GM18873 (cell line): ENCODE data around the gene SUPT3H.
"Not testable (repeated sequence)": the region's sequence is repeated elsewhere in the genome, so short reads cannot be mapped to it uniquely, and the experiment has no call there.

ENCODE experiments used
- ATAC-seq: cut with Tn5 transposase; IDR thresholded peaks from one replicate; pipeline ENCODE4 v1.9.1; 2021; ENCODE audit warnings: mild to moderate bottlenecking, moderate library complexity, moderate number of reproducible peaks; ENCODE audit not compliant: unreplicated experiment, low FRiP score

SUPT3H gene

DNA sequence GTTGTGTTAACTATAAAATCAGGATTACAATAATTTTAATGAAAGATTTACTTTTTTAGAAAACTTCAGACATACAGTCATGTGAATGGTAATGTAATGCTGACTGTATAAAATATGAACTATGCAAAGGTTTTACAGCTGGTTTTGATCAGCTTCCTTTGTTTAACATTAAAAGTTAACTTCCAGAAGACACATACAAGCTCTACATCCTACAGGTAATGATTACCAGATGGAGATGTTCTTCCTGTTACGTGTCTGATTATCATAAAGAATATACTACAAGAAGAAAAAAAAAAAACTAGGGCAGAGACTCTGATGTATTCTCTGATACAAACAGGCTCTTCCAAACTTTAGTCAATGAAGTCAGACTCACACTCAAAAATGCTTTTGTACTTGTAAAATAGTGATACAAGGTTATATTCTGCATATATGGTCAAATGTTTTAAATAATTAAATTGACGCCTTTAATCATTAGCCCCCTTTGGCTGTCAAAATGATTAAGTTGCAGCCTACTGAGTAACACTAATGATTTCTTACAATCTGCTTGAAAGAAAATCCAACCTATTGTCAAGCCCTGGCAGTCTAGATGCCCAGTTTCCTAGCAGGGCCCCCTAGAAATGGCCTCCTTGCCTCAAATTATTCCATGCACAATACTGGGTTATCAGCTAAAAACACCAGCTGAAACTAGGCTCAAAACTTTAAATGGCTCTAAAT lies 301.4 kb downstream of the SUPT3H start:
- no peak for ATAC-seq

DNA sequence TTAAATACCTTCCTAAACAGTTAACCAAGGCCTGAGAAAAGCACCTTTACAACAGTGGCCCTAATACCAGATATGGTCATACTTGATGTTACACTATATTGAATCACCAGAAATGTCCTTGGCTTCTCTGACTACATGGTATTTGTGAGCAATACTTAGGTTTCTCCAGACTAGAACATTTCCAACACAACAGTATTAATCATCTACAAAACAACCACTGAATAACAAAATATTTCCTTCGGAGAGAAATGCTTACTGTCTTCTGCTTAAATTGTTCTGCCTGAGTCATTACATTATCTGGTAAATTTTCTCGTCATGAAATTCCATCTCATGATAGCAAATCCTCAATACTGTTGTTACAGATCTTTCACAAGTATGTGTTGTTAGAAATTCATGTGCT lies 302.5 kb downstream of the SUPT3H start:
- no peak for ATAC-seq

DNA sequence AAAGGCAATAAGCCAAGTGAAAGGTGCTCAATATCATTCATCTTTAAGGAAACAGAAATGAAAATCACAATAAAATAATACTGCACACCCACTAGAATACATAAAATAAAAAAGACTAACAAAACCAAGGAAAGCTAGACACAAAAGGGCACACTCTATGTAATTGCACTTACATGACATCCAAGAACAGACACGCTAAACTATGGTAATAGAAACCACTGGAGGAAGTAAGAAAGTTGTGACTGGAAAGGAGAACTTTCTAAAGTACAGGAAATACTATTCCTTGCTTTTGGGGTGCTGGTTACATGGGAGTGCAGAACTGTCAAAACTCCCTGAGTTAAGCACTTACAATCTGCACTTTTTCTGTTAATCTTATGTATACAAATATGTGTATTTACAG lies 303.3 kb downstream of the SUPT3H start:
- ATAC-seq: no peak

DNA sequence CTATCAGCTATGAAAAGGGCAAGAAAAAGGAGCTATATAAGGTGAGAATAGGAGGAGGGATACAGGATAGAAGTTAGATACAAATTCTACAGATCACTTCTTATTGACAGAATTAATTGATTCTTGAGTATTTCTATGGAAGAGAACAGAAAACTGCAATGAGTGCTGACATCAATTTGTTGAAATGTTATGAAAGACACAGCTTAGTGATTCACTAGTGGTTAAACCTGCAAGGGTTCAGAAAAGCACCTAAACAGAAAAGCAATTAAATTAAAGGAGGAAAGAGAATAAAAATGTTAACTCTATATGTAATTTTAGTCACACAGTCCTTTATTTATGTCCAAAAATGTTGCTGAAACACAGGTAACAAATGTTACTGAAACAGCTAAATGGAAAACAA lies 304.0 kb downstream of the SUPT3H start:
- ATAC-seq: no peak

GRCh38 chr6:45072673-45073072 lies 305.1 kb downstream of the SUPT3H start:
- no peak for ATAC-seq

DNA sequence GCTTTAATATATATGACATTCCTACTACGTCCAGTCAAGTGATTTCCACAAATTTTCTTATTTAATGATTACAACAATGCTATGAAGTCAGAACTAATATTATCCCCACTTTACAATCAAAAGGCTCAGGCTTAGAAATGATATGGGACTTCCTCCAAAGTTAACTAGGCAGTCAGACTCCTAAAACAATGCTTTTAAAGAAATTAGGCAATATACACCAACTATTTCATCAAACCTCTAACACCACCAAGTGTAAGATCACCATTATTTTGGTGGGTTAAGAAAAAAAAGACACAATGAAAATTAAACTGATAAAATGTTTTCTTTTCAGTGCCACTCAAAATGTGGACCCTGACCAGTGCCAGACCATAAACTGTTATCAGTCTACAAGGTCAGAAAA lies 305.7 kb downstream of the SUPT3H start:
- no peak for ATAC-seq

DNA sequence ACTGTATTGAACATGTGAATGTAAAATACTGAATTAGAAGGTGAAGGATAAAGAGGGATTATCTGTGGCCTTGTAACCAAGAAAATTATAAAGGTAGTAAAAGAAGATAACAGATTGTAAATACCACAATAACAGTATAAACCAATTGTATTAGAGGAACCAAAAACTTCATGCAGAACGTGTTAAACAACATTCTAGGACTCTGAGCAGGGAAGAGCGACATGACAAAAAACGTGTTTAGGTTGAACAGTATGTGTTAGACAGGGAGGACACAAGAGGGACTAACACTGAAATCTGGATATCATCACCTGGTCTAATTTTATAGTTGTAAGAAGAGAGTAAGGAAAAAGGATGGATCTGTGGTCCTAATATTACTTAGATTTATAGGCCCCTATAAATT lies 308.6 kb downstream of the SUPT3H start:
- no peak for ATAC-seq

- not testable (repeated sequence) for ATAC-seq
Measured at GRCh38 chr6:45067446-45067845, 310.3 kb downstream of the SUPT3H start.

- ATAC-seq: not testable (repeated sequence)
Measured at GRCh38 chr6:45062659-45063058, 315.1 kb downstream of the SUPT3H start.

DNA sequence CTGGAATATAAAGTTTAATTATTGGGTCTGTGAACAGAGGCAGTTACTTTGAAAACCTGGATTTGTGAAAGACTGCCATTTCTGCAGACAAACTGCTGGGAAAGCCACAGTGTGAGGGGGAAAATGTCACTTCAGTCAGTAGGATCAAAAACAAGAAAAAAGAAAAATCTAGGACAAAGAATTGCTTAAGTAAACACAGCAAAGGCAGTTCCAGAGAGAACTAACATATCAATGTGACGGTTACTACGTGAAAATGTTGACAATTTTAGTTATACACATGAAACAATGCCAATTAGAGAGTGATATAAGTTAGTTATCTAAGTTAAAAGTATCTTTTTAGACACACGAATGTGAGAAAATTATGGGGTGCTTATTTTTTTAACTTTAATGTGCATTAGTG lies 320.0 kb downstream of the SUPT3H start:
- no peak for ATAC-seq

- no peak for ATAC-seq
Measured at GRCh38 chr6:45054610-45055009, 323.1 kb downstream of the SUPT3H start.

- no peak for ATAC-seq
Measured at GRCh38 chr6:45052325-45052724, 325.4 kb downstream of the SUPT3H start.

DNA sequence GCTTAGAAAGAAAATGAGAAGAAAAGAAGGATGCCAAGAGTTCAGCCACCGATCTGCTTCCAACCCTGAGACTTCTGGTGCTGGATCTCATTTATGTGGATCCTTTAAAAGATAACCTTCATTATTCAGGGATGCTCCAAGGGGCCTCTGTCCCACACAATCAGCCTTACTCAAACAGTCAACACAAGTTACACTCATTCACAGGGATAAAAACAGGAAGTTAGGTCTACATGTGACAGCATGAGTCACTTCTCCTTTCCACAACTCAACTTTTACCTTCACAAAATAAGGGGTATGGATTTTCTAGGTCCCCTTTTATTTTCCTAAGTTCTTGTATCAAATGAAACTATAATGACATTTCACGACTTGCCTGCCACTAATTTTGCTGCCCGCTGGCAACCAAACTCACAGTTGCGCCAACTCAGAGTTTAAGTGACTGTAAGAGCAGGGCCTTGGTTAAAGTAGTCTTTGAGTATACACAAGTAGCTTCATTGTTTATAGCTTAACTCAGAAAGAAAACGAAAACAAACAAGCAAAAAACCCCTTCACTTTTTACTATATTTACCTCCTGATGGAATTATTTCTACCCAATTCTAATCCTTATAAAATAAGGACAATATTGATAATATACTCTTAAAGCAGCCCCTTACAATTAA lies 328.4 kb downstream of the SUPT3H start:
- ATAC-seq: no peak

DNA sequence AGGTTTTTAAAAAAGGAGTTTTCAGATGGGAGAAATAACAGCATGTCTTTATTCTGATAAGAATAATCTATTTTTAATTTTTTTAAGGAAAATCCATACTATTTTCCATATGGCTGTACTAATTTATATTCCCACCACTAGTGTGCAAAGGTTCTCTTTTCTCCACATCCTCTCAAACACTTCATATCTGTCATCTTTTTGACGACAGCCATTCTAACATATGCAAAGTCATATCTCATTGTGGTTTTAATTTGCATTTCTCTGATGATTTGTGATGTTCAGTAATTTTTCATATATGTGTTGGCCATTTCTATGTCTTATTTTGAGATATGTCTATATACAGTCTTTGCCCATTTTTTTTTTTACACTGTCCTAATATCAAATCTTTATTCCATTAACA lies 330.2 kb downstream of the SUPT3H start:
- ATAC-seq: no peak

DNA sequence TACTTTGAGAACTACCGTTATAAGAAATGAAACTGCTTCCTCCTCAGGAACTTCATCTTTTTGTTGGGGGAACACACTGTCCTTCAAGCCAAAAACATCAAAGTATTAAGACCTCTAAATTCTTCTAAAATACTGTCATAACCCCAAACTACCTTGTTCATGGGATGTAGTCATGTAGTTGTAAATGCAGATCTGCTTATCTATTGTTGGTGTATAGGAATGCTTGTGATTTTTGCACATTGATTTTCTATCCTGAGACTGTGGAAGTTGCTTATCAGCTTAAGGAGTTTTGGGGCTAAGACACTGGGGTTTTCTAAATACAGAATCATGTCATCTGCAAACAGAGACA lies 332.5 kb downstream of the SUPT3H start:
- no peak for ATAC-seq

DNA sequence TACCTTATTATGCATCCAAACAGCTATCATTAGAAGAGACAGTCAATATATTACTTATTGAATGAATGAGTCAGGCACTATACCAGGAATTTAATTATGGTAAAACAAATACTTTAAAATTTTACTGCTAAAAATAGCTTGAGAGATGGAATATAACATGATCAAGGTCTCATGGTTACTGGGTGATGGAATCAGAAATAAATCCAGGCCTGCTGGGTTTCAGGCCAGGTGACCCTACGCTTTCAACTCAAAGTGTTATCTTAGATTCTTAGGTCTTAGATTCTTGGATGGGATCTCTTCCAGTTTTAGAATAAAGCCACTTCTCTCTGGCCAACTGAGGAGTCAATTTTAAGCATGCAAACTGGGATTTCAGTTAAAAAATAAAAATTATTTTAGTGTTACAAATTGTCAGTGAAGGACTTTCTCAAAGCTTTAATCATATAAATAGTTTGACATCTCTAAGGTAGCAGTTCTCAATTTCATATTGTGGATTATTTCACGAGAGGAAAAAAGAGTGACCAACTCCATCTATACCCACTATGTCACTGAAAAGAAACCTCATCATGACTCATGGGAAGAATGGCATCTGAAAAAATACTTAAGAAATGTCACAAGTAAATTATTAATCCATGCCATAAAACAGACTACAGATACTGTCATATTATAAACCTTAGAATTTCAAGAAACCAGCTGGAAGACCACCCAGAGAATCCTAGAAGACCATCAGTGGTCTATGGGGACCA lies 333.1 kb downstream of the SUPT3H start:
- ATAC-seq: no peak

GRCh38 chr6:45044086-45044485 lies 333.6 kb downstream of the SUPT3H start:
- ATAC-seq: no peak

DNA sequence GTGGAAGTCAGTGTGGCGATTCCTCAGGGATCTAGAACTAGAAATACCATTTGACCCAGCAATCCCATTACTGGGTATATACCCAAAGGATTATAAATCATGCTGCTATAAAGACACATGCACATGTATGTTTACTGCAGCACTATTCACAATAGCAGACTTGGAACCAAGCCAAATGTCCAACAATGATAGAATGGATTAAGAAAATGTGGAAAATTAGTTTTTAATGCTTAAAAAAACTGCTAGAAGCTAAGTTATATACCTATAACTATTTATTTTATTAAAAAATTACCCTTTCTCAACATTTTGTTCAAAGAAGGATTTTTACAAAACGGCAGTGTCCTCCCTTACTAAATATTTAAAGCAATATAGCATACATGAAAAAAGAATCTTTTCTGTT lies 335.1 kb downstream of the SUPT3H start:
- ATAC-seq: not testable (repeated sequence)

- ATAC-seq: no peak
Measured at GRCh38 chr6:45038226-45038625, 339.5 kb downstream of the SUPT3H start.

DNA sequence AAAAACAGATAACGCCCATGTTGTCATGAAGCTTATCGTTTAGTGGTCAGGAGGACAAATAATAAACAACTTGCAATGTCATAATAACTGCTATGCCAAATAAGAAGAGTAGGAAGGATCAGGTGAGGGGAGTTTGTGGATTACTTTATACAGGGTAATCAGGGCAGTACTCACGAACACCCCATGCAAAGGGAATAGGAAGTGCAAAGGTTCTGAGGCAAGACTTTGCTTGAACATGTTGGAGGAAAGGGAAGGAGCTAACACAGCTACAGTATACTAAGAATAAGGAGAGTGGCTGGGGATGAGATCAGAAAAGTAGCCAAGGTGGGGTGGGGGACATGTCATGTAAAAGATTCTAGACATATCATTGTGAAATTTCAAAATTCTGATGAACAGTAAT lies 341.6 kb downstream of the SUPT3H start:
- ATAC-seq: no peak

- ATAC-seq: no peak
Measured at GRCh38 chr6:45032426-45032825, 345.3 kb downstream of the SUPT3H start.

- ATAC-seq: no peak
Measured at GRCh38 chr6:45031601-45032000, 346.1 kb downstream of the SUPT3H start.
